Caco-2 (cell line): ENCODE measurements around the gene SCAF8. TPM values are rescaled to one million over a fixed set of nuclear protein-coding genes. Genes with fewer than 3 reads are reported as not detected.
"Not testable (repeated sequence)": the region's sequence is repeated elsewhere in the genome, so short reads cannot be mapped to it uniquely, and the experiment has no call there.

Experiments used
- BruUV-seq: library from RNA; stranded (reverse); fragments of 400-500 nt; replicated peaks from 2 replicates; lab custom pipeline; 2021; lab: Mats Ljungman, UMichigan
- CTCF ChIA-PET: fragments of 300-600 bp; sonication (Branson Sonifier 250); formaldehyde crosslinking; loops from one replicate; lab custom pipeline; 2022; ENCODE audit warnings: antibody characterized with exemption; lab: Charles Lee
- POLR2A ChIA-PET: fragments of 300-600 bp; sonication (Branson Sonifier 250); formaldehyde crosslinking; loops from one replicate; lab custom pipeline; 2022; ENCODE audit warnings: antibody characterized with exemption; lab: Charles Lee
- DNase-seq, 2 experiments: peaks; one replicate each; pipeline versions ENCODE4 v3.0.0 to v3.0.0-alpha.2; 2020 to 2022
- H3K27me3 ChIP-seq: replicated peaks from 2 replicates; pipeline ENCODE4 v1.6.0; 2011; ENCODE audit warnings: low read length; ENCODE audit not compliant: control insufficient read depth, insufficient read depth
- H3K36me3 ChIP-seq: 2 replicates; pipeline ENCODE4 v1.5.1; 2011; ENCODE audit warnings: low read length; ENCODE audit not compliant: control insufficient read depth, insufficient read depth
- H3K4me1 ChIP-seq: fragments of 250-450 bp; sonication (Bioruptor Pico); 2 replicates; pipeline ENCODE4 v1.5.1; 2020; ENCODE audit warnings: mild to moderate bottlenecking
- H3K4me3 ChIP-seq: 2 replicates; pipeline ENCODE4 v1.5.1; 2011; ENCODE audit warnings: low read depth, mild to moderate bottlenecking, control low read depth, low read length
- H3K9me3 ChIP-seq: fragments of 250-450 bp; sonication (Bioruptor Pico); 2 replicates; pipeline ENCODE4 v1.5.1; 2020; ENCODE audit warnings: mild to moderate bottlenecking, moderate library complexity
- H3K27ac Mint-ChIP-seq: one replicate; pipeline ENCODE4 v1.8.0; 2022; ENCODE audit warnings: mixed read lengths; ENCODE audit not compliant: unreplicated experiment
- H3K27me3 Mint-ChIP-seq: one replicate; pipeline ENCODE4 v1.8.0; 2022; ENCODE audit warnings: mixed read lengths; ENCODE audit not compliant: insufficient read depth, unreplicated experiment
- H3K36me3 Mint-ChIP-seq: one replicate; pipeline ENCODE4 v1.8.0; 2022; ENCODE audit warnings: mild to moderate bottlenecking, mixed read lengths; ENCODE audit not compliant: insufficient read depth, unreplicated experiment
- H3K4me1 Mint-ChIP-seq: one replicate; pipeline ENCODE4 v1.8.0; 2022; ENCODE audit warnings: low read depth, mixed read lengths; ENCODE audit not compliant: unreplicated experiment
- H3K4me3 Mint-ChIP-seq: one replicate; pipeline ENCODE4 v1.8.0; 2022; ENCODE audit warnings: mild to moderate bottlenecking, moderate library complexity, mixed read lengths; ENCODE audit not compliant: unreplicated experiment
- H3K9me3 Mint-ChIP-seq: one replicate; pipeline ENCODE4 v1.8.0; 2022; ENCODE audit warnings: mixed read lengths; ENCODE audit not compliant: unreplicated experiment
- CTCF ChIP-seq, 2 experiments: fragments of 200-600 bp in 1 of 2; IDR thresholded peaks; 1 replicate in 1 of 2; 2 replicates in 1 of 2; pipeline versions ENCODE4 v1.5.1 to v1.8.0; 2011 to 2022; ENCODE audit warnings: antibody characterized with exemption in 1 of 2, control low read depth in 1 of 2, inconsistent platforms in 1 of 2, low read depth in 1 of 2, low read length in 1 of 2, mild to moderate bottlenecking in 1 of 2, moderate library complexity in 1 of 2; ENCODE audit not compliant: insufficient read depth in 1 of 2, severe bottlenecking in 1 of 2, unreplicated experiment in 1 of 2
- intact Hi-C: fragments of 100-400 bp; cut with micrococcal nuclease; formaldehyde crosslinking; loops from one replicate; pipeline ENCODE4 v1.10.0; 2022; ENCODE audit not compliant: unreplicated experiment
- total RNA-seq: library from RNA; stranded (reverse); gene quantifications from 2 replicates; pipeline ENCODE4 v1.2.3, GENCODE V29; 2022

SCAF8 gene
- total RNA-seq, 1 experiment from 2014 or later = 45.2 TPM

- TF ChIP-seq CTCF (IDR thresholded peaks at IDR 0.05; ENCODE audit: insufficient read depth in 1 of 2, low read depth in 1 of 2, low read length in 1 of 2, severe bottlenecking in 1 of 2, unreplicated experiment in 1 of 2) = peak; percentile 36 to 46
- Mint-ChIP-seq H3K27me3 (no peaks in the 10 kb centered on the region), H3K4me3 (no peak overlapping the region), H3K9me3 (no peaks in the 10 kb centered on the region), H3K27ac (no peak overlapping the region), H3K4me1 (peaks cover 6% of the 10 kb centered on the region), H3K36me3 (peaks cover 61% of the 10 kb centered on the region)
- no peaks in the 10 kb centered on the region for H3K4me1 ChIP-seq
- H3K9me3 ChIP-seq = no peaks in the 10 kb centered on the region
- no TSS peak for BruUV-seq
- intact Hi-C loops = loop anchor here (1.0 kb wide), 2 partner anchors 72 to 130 kb away; partner anchors contain the start of gene SCAF8
- DNase-seq = no peak
- POLR2A ChIA-PET = interaction anchor here (0.7 kb wide), 2 partner anchors 74 to 100 kb away, joined by 4 to 5 read pairs; no protein-coding TSS in a partner anchor
- H3K4me3 ChIP-seq = no peak overlapping the region
- H3K36me3 ChIP-seq = peaks cover 1% of the 10 kb centered on the region; the same call in 1 of the 2 replicates
- CTCF ChIA-PET = interaction anchor here (0.7 to 3.9 kb wide), 3 partner anchors 58 to 130 kb away, joined by 3 to 42 read pairs (median 3); no protein-coding TSS in a partner anchor
- H3K27me3 ChIP-seq = no peaks in the 10 kb centered on the region
These were observed 72.2 kb downstream of the SCAF8 start for GRCh38 chr6:154805288-154805911.

GRCh38 chr6:154806804-154807203 lies 73.6 kb downstream of the SCAF8 start:
- no peak overlapping the region for H3K27ac Mint-ChIP-seq
- POLR2A ChIA-PET = no interaction called here
- peaks cover 7% of the 10 kb centered on the region for H3K4me1 Mint-ChIP-seq
- TF ChIP-seq CTCF (IDR thresholded peaks at IDR 0.05; ENCODE audit: insufficient read depth in 1 of 2, low read depth in 1 of 2, low read length in 1 of 2, severe bottlenecking in 1 of 2, unreplicated experiment in 1 of 2) = no peak
- no peaks in the 10 kb centered on the region for H3K9me3 Mint-ChIP-seq
- no TSS peak for BruUV-seq
- DNase-seq = no peak
- Histone ChIP-seq H3K4me1 (no peaks in the 10 kb centered on the region), H3K4me3 (no peak overlapping the region), H3K9me3 (no peaks in the 10 kb centered on the region), H3K27me3 (no peaks in the 10 kb centered on the region), H3K36me3 (peaks cover 1% of the 10 kb centered on the region; the same call in 1 of the 2 replicates)
- CTCF ChIA-PET = interaction anchor here (0.8 to 3.9 kb wide), 2 partner anchors 131 to 306 kb away, joined by 3 to 42 read pairs; no protein-coding TSS in a partner anchor
- no peak overlapping the region for H3K4me3 Mint-ChIP-seq
- H3K27me3 Mint-ChIP-seq = no peaks in the 10 kb centered on the region
- intact Hi-C loops = no loop called here
- peaks cover 62% of the 10 kb centered on the region for H3K36me3 Mint-ChIP-seq

GRCh38 chr6:154811663-154812062 lies 78.4 kb downstream of the SCAF8 start:
- CTCF ChIA-PET, POLR2A ChIA-PET, H3K4me1 Mint-ChIP-seq, DNase-seq, H3K9me3 ChIP-seq, H3K4me3 Mint-ChIP-seq, H3K27me3 ChIP-seq, H3K9me3 Mint-ChIP-seq, H3K27ac Mint-ChIP-seq, intact Hi-C loops, H3K27me3 Mint-ChIP-seq, H3K36me3 ChIP-seq, H3K4me1 ChIP-seq, H3K4me3 ChIP-seq, BruUV-seq: not testable (repeated sequence)
- H3K36me3 Mint-ChIP-seq = peaks cover 84% of the 10 kb centered on the region
